CD1c-positive myeloid dendritic cell (primary cell): ENCODE measurements around the gene PTCD2.

Source experiments
- DNase-seq: peaks from one replicate; pipeline ENCODE4 v3.0.0-alpha.2; 2016; ENCODE audit errors: extremely low spot score

PTCD2 gene

GRCh38 chr5:72347801-72348308 is 27.7 kb downstream of the PTCD2 start:
- DNase-seq: peak; percentile 65

- no peak for DNase-seq
These were observed 31.2 kb downstream of the PTCD2 start for GRCh38 chr5:72351376-72351775.

DNA sequence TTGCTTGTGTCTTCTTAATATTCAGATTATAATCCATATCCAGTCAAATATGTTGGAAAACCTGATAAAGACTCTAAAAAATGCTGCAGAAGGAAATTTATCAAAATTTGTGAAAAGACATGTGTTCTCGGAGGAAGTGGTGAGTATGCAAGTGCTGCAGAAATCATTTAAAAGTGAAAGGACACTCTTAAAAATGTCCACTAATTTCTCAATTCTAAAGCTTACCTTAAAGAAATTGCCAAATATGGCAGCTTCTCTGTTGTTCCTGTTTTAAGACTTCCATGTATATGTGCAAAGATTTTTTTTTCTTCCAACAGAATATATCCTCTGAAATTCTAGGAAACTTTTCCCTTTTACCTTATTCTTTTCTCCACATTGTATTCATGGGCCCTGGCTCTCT is 32.4 kb downstream of the PTCD2 start:
- DNase-seq: no peak

DNA sequence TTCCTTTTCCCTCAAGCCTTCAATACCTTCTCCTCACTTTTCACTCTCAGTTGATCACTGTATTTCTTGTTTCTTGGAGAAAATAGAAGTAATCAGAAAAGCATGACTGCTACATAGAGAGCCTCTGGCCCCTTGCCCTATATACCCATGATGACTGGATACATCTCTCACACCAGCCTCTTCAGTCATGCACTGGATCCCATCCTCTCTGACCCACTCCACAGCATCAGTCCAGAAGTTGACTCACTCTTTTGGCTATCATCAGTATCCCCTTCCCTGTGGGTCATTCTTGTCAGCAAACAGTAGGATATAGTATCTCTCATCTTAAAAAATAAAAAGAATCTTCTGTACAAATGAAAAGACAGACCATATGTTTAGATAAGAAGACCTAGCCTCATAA is 32.9 kb downstream of the PTCD2 start:
- no peak for DNase-seq

- no peak for DNase-seq
These were observed 35.6 kb downstream of the PTCD2 start for GRCh38 chr5:72355706-72356299.

DNA sequence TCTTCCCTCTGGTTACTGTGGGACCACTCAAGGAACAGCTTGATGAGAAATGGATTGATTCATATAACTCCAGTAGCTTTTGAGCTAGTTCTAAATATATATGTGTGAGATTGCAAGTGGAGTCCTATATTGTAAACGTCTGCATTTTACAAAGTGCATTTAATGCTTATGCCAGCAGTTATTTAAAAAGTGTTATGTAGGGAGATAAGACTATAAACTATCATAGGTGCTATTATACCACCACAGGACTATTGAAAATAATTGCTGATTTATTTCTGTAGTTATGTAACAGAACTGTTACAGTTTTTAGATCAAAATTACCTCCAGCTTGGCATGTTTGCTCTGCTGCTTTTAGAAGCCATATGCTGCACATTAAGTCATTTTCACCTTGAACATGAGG is 36.2 kb downstream of the PTCD2 start:
- DNase-seq: no peak

- no peak for DNase-seq
These were observed 38.8 kb downstream of the PTCD2 start for GRCh38 chr5:72358925-72359324.

- DNase-seq: no peak
These were observed 39.7 kb downstream of the PTCD2 start for GRCh38 chr5:72359886-72360285.

- no peak for DNase-seq
These were observed 43.1 kb downstream of the PTCD2 start for GRCh38 chr5:72363166-72363802.

GRCh38 chr5:72364171-72364570 is 44.0 kb downstream of the PTCD2 start:
- DNase-seq: no peak

GRCh38 chr5:72364951-72365350 is 44.8 kb downstream of the PTCD2 start:
- no peak for DNase-seq

DNA sequence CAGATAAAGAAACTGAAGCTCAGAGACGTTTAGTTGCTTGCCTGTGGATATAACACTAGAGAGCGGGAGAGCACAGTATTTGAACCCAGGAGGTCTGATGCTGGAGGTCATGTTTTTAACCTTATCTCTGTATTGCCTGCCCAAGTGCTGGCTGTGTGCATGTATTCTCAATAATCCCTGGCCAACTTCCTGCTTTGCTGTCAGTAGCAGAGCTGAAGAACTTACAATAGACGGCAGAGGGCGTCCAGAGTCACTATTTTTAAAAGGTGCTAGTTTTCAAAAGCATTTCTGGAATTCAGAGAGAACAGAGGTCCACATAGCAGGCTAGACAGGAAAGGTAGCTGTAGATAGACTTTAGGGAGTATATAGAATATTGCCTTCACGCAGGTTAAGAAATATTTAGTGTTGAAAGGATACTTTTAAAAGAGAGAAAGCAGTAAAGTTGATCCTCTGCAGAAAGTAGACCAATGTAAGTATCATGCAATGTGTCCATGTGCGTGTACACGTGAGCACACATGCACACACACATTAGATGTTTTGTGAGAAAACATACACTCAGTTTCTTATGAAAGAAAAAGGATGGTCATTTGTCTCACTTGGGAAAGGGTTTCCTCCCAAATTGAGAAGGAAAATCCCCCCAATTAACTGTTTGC is 46.3 kb downstream of the PTCD2 start:
- DNase-seq: peak; percentile 75

- peak; percentile 40 for DNase-seq
These were observed 48.1 kb downstream of the PTCD2 start for GRCh38 chr5:72368271-72368670.

- no peak for DNase-seq
These were observed 49.1 kb downstream of the PTCD2 start for GRCh38 chr5:72369301-72369700.

GRCh38 chr5:72369711-72370110 is 49.5 kb downstream of the PTCD2 start:
- no peak for DNase-seq

- DNase-seq: peak; percentile 64
These were observed 52.2 kb downstream of the PTCD2 start for GRCh38 chr5:72372331-72372730.

DNA sequence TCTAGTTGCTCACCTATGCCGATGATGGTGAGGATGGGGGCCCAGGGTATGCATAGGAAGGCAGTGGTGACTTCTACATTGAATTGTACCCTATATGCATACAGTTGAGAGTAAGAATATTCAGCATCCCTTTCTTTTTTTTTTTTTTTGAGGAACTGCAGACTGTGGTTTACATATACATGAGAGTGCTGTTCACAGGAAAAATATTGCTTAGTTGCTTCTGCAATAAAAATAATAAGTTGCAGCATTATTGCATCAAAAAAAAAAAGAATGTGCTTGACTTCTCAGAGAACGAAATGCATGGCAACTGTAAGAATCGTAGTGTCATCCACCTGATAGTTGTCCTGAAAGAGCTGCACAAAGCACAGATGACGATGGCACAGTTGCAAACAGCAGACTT is 52.8 kb downstream of the PTCD2 start:
- peak; percentile 70 for DNase-seq

DNA sequence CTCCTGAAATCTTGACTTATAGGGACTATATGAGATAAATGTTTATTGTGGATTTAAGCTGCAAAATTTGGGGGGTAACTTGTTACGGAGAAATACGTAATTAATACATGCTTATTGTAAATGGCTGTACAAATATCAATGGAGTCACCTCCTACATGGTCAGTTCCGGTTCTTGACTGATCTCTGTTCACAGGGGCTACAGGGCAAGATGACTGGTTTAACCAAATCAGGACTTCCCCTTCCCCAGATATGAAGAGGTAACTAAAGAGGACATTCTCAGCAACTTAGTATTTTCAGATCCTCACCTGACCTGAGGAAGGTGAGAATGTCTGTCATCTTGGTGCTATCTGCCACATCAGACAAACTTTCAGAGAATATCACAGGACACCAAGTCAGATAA is 54.7 kb downstream of the PTCD2 start:
- DNase-seq: no peak

- no peak for DNase-seq
These were observed 56.2 kb downstream of the PTCD2 start for GRCh38 chr5:72376381-72376780.

DNA sequence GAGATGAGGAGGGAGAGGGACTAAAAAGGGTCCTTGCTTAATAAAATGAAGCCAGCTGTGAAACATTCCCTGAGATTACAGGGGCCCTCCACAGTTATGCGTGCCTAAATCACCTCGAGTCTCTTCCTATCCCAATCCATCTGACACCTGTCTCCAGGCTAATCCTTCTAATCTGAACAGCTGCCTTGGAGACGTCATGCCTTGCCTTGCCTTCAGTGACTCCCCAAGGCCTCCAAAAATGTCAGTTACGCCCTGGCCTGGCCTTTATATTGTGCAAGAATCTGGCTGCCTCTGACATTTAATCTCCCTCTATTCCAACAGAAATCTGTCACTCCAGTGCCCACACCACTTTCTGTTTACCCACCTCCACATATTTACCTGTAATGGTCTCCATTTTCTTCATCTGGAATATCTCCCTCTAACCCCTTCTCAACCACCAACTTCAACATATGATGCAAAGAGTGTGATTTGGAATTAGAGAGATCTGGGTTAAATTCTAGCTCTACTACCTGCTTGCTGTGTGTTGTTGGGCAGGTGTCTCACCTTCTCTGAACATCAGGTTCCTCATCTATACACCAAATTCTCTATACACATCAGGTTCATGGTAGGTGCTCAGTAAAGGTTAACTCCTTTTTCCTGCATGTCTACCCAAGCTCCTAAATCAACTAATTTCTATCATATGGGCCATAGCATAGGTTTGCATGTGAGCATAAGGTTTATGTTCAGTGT is 57.9 kb downstream of the PTCD2 start:
- DNase-seq: peak; percentile 32

DNA sequence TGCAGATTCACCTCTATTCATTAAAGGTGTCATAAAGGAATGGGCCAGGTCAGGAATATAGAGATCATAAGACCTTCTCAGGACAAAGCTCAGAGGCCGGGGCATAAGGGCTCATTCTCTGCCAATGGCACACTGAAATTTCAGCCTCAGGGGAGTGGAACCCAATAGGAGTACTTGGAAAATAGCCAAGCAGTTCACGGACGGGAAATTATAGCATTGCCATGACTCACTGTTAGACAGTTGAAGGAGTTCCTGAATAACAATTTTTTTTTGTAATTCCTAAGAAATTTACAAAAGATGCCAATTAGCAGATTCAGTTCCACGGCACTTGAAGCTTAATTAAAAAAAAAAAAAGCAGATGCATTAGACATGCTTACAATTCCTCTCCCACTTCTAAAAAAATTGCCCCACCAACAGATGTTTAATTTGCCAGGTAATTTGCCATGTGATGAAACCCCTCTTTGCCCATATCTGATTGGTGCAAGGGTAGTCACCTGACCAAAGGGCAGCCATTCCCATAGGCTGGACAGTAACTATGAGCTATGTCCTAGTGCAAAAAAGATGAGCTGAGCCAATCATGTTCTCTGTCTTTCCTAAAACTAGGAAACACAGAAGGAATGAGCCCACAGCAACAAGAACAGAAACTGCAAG is 58.6 kb downstream of the PTCD2 start:
- DNase-seq: peak; percentile 92

DNA sequence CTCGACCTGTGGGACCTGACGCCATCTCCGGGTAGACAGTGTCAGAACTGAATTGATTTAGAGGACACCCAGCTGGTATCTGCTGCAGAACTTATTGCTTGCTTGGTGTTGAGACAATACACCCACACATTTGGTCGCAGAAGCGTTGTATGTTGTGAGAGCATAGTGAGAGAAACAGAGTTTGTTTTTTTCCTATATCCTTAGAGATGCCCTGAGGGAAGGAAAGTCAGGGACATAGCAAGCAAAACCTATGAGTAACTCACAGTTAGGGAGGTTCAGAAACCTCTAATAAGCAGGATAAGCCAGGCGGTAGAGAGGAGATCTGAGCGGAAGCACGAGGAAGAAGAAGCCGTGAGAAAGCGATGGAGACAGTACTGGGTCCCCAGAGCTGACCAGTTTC is 59.8 kb downstream of the PTCD2 start:
- peak; percentile 51 for DNase-seq
